Stimulated activated CD8-positive, alpha-beta memory T cell treated with anti-CD3 and anti-CD28 coated beads, Interleukin-15, amount 100 ng/mL, for 48 hours (primary cell): ENCODE results near the gene PAFAH1B2.
"Not testable (repeated sequence)": the region's sequence is repeated elsewhere in the genome, so short reads cannot be mapped to it uniquely, and the experiment has no call there.

Experiments
- DNase-seq, 2 donors: peaks; one replicate each; pipeline ENCODE4 v3.0.0-alpha.2; 2020; ENCODE audit warnings: low read depth in 2 of 2

The PAFAH1B2 gene

GRCh38 chr11:117201658-117202305, 57.7 kb downstream of the PAFAH1B2 start:
- no peak for DNase-seq

DNA sequence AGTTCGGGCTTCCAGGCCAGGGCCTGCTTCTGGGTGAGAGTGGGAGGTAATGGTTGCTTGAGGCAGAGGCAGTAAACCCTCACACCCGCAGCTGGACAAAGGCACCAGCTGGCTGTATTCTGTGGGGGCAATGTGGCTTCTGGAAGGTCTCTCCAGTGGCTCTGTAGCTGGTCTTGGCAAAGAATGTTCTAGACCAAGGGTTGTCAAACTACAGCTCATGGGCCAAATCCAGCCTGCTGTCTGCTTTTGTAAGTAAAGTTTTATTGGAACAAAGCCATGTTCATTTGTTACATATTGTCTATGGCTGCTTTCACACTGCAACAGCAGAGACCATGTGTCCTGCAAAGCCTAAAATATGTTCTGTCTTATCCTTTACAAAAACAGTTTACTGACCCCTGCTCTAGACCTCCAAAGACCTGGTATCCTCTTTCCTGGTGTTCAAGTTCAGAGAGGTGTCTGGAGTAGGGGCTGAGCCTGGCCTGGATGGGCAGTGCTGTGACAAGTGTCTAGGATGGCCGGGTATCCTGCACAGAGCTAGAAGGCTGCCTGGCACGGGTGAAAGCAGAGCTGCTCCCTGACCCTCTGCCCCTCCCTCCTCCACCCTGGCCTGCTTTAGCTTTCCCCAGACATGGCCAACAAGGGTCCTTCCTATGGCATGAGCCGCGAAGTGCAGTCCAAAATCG, 58.4 kb downstream of the PAFAH1B2 start:
- no peak for DNase-seq

- no peak for DNase-seq
These were observed 59.0 kb downstream of the PAFAH1B2 start for GRCh38 chr11:117203069-117203407.

DNA sequence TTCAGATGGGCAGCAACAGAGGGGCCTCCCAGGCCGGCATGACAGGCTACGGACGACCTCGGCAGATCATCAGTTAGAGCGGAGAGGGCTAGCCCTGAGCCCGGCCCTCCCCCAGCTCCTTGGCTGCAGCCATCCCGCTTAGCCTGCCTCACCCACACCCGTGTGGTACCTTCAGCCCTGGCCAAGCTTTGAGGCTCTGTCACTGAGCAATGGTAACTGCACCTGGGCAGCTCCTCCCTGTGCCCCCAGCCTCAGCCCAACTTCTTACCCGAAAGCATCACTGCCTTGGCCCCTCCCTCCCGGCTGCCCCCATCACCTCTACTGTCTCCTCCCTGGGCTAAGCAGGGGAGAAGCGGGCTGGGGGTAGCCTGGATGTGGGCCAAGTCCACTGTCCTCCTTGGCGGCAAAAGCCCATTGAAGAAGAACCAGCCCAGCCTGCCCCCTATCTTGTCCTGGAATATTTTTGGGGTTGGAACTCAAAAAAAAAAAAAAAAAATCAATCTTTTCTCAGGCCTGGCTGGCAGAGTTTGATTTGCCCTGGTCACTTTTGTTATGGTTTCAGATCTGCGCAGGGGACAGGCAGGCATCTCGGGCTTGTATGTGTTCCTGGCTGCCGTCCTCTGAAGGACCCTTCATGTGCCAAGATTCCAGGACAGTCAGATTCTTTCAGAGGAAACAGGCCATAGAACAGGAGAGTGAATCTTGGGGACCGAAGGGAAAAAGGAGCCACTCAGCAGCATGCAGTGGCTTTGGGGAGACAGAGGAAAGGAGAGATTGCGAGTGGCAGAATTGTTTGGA, 60.4 kb downstream of the PAFAH1B2 start:
- no peak for DNase-seq

GRCh38 chr11:117205211-117205818, 61.2 kb downstream of the PAFAH1B2 start:
- DNase-seq = no peak

DNA sequence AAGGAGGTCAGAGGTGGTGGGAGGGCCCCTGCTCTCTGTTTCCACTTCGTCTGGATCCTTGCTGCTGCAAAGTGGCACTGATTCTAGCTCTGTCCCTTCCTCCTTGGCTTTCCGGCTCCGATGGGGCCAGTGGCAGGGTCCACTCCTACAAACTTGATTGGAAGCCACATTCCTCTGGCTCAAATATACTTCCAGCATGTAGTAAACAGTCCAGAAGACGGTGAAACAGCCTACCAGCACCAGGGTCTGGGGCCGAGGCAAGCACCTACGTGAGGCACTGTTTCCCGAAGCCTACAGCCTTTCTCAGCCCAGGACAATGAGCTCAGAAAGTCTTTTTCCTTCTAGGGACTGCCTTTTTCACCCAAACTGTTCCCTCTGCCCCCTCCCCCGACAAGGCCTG, 62.0 kb downstream of the PAFAH1B2 start:
- not testable (repeated sequence) for DNase-seq

- not testable (repeated sequence) for DNase-seq
These were observed 62.8 kb downstream of the PAFAH1B2 start for GRCh38 chr11:117206859-117207258.

DNA sequence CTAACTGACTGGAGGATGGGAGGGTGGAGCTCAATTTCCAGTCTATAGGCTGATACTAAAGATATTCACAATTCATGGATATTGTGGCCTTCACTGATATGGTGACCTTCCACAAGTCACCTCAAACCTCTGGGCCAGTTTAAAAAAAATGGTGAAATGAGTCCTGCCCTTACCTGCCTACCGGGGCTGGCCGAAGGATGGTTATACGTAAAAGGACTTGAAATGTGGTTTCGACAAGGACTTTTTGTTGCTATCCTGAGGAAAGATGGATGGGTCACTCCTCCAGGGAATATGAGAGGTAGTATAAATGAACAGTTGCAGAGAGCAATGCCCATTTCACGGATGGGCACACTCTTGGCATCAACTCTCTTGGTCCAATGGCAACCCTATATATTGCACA, 63.4 kb downstream of the PAFAH1B2 start:
- DNase-seq = not testable (repeated sequence)

- not testable (repeated sequence) for DNase-seq
These were observed 64.6 kb downstream of the PAFAH1B2 start for GRCh38 chr11:117208710-117209109.

GRCh38 chr11:117209351-117210125, 65.5 kb downstream of the PAFAH1B2 start:
- not testable (repeated sequence) for DNase-seq

GRCh38 chr11:117210620-117211019, 66.5 kb downstream of the PAFAH1B2 start:
- DNase-seq = no peak

- DNase-seq = no peak
These were observed 68.7 kb downstream of the PAFAH1B2 start for GRCh38 chr11:117212697-117213355.

DNA sequence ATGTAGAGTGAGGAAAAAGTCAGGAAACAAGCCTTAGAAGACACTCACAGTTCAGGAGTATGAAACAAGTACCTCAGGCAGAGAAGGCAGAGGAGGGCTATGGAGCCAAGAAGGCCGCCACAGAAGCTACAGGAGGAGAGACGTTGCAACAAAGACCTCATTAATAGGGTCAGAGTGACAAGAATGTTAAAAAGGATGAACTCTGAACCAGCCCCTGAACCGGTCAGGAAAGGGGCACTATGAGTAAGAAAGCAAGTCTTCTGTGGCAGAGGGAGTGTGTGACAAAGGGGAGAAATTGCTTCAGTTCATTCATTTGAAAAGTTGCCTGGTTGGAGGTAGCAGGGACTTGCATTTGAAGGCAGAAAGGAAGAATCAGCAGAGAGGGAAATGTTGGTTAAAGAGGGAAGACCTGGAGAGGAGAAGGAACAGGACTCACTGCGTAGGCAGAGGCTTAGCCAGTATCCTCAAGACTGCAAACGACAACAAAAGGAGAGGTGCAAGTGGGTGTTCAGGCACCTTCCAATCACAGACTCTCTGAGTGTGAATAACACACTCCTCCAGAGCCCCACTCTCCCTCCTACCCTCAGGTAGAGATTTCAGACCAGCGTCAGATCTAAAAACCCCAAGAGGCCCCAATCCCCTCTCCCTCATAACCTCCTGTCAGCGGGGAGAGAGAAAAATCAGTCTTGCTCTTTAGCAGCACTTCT, 70.5 kb downstream of the PAFAH1B2 start:
- no peak for DNase-seq

GRCh38 chr11:117217141-117218084, 73.3 kb downstream of the PAFAH1B2 start:
- no peak for DNase-seq

GRCh38 chr11:117218133-117218915, 74.2 kb downstream of the PAFAH1B2 start:
- no peak for DNase-seq

DNA sequence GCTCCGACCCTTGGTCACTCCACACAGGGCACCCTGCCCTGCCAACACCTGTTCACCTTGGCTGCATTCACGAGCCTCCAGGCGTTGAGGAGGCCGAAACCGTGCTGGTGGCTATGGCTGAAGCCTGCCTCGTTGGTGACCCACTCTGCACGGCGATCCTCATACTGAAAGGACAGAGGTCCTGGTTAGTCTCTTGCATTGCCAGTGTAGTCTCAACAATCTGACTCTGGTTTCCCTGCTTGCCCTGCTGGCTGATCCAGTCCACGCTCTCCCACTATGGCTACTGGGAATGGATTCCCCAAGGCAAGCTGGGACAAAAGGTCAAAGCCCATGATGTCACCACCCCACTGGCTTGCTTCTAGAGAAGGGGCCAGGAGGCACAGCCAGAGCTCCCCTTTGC, 74.9 kb downstream of the PAFAH1B2 start:
- DNase-seq = no peak

- no peak for DNase-seq
These were observed 75.4 kb downstream of the PAFAH1B2 start for GRCh38 chr11:117219455-117219854.

DNA sequence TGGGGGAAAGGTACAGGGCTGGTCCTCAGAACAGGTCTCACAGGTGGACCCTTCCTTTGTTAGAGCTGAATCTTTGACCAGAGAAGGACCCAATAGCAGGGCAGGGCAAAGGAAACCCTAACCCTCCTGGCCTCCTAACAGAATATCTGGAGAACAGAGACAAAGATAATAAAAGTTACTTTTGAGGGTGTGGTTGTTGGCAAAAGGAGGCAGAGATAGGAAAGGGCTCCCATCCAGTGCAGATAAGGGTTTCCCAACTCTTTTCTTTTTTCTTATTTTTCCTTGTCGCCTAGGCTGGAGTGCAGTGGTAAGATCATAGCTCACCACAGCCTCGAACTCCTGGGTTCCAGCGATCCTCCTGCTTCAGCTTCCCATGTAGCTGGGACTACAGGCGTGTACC, 75.9 kb downstream of the PAFAH1B2 start:
- no peak for DNase-seq
